Endothelial cell of umbilical vein (primary cell): ENCODE data around the gene PTH1R.

Experiments
- CTCF ChIP-seq, 2 donors: IDR thresholded peaks; 1 replicate in 1 of 2; 2 replicates in 1 of 2; pipeline ENCODE4 v1.5.1; 2011; ENCODE audit warnings: low read length in 2 of 2, mild to moderate bottlenecking in 2 of 2, moderate library complexity in 2 of 2, control low read depth in 1 of 2, inconsistent platforms in 1 of 2, low read depth in 1 of 2; ENCODE audit not compliant: insufficient read depth in 1 of 2; ENCODE audit errors: extremely low read depth in 1 of 2
- GATA2 ChIP-seq: IDR thresholded peaks from 2 replicates; pipeline ENCODE4 v1.7.0; 2011; ENCODE audit warnings: low read depth, mild to moderate bottlenecking, moderate library complexity, mixed read lengths, low read length; ENCODE audit not compliant: insufficient read length, insufficient read depth

GRCh38 chr3:46868948-46869347 is 8.6 kb upstream of the PTH1R start:
- no peak for TF ChIP-seq GATA2
- no peak for TF ChIP-seq CTCF (IDR thresholded peaks at IDR 0.05; ENCODE audit: extremely low read depth in 1 of 2, insufficient read depth in 1 of 2, low read depth in 1 of 2, low read length in 2 of 2)
